Fibroblast of lung (primary cell): ENCODE data around the gene PDE4D. TPM values are rescaled to one million over a fixed set of nuclear protein-coding genes. Genes with fewer than 3 reads are reported as not detected.

Experiments
- DNase-seq, 2 donors: peaks; one replicate each; pipeline versions ENCODE4 v3.0.0 to v3.0.0-alpha.2; 2010; ENCODE audit warnings: low read depth in 2 of 2
- H2AFZ ChIP-seq: 2 replicates; pipeline ENCODE4 v1.5.1; 2012; ENCODE audit warnings: low read length, control low read depth, inconsistent platforms
- H3K27ac ChIP-seq: 2 replicates; pipeline ENCODE4 v1.5.1; 2011; ENCODE audit warnings: low read length, control low read depth; ENCODE audit not compliant: insufficient read depth
- H3K27me3 ChIP-seq: 2 replicates; pipeline ENCODE4 v1.5.1; 2011; ENCODE audit warnings: mild to moderate bottlenecking, low read length; ENCODE audit not compliant: control insufficient read depth, insufficient read depth
- H3K36me3 ChIP-seq: 2 replicates; pipeline ENCODE4 v1.5.1; 2011; ENCODE audit warnings: low read length; ENCODE audit not compliant: control insufficient read depth, insufficient read depth
- H3K4me1 ChIP-seq: 2 replicates; pipeline ENCODE4 v1.5.1; 2011; ENCODE audit warnings: low read length; ENCODE audit not compliant: control insufficient read depth, insufficient read depth; ENCODE audit errors: extremely low read depth
- H3K4me2 ChIP-seq: 2 replicates; pipeline ENCODE4 v1.5.1; 2011; ENCODE audit warnings: low read length, control low read depth; ENCODE audit not compliant: insufficient read depth; ENCODE audit errors: extremely low read depth
- H3K4me3 ChIP-seq, 4 experiments: fragments of 200-600 bp in 1 of 4; sonication (generic) in 1 of 4; replicated peaks in 1 of 4; 2 replicates each; pipeline ENCODE4 v1.5.1; 2011 to 2016; ENCODE audit warnings: low read length in 4 of 4, low read depth in 3 of 4, mild to moderate bottlenecking in 3 of 4, control low read depth in 2 of 4, inconsistent platforms in 1 of 4, mixed read lengths in 1 of 4; ENCODE audit not compliant: insufficient read depth in 1 of 4; ENCODE audit errors: control extremely low read depth in 1 of 4
- H3K79me2 ChIP-seq: 2 replicates; pipeline ENCODE4 v1.5.1; 2012; ENCODE audit warnings: mild to moderate bottlenecking, low read length, inconsistent platforms; ENCODE audit not compliant: control insufficient read depth, insufficient read depth
- H3K9ac ChIP-seq: 2 replicates; pipeline ENCODE4 v1.5.1; 2011; ENCODE audit warnings: mild to moderate bottlenecking, low read length, control low read depth; ENCODE audit not compliant: insufficient read depth
- H3K9me3 ChIP-seq: 2 replicates; pipeline ENCODE4 v1.5.1; 2012; ENCODE audit warnings: low read depth, low read length; ENCODE audit not compliant: control insufficient read depth, insufficient read depth
- H4K20me1 ChIP-seq: 2 replicates; pipeline ENCODE4 v1.5.1; 2011; ENCODE audit warnings: low read length; ENCODE audit not compliant: control insufficient read depth, insufficient read depth; ENCODE audit errors: extremely low read depth
- CTCF ChIP-seq, 2 donors: IDR thresholded peaks in 1 of 2; conservative IDR thresholded peaks in 1 of 2; 1 replicate in 1 of 2; 2 replicates in 1 of 2; pipeline ENCODE4 v1.5.1; 2011 to 2012; ENCODE audit warnings: low read length in 2 of 2, control low read depth in 1 of 2, inconsistent platforms in 1 of 2, low read depth in 1 of 2, mild to moderate bottlenecking in 1 of 2
- EZH2 ChIP-seq: IDR thresholded peaks from 2 replicates; pipeline ENCODE4 v1.5.1; 2012; ENCODE audit warnings: low read length, control low read depth, mild to moderate bottlenecking; ENCODE audit errors: missing control alignments
- polyA plus RNA-seq, 2 donors: library from polyadenylated mRNA; depleted of rRNA in 1 of 2; stranded (reverse) in 1 of 2; unstranded in 1 of 2; fragments of >200 nt; gene quantifications; 2 replicates each; pipeline ENCODE4 v1.2.1, GENCODE V29; 2011 to 2012; ENCODE audit warnings: missing spikeins in 1 of 2
- total RNA-seq: library from RNA; depleted of rRNA; stranded (reverse); fragments of >200 nt; gene quantifications from 2 replicates; pipeline ENCODE4 v1.2.1, GENCODE V29; 2014

PDE4D gene
- total and polyA plus RNA-seq, 2 donors (not counting 1 experiment from before 2014, with no cell fraction given), result 2.1 to 8.3 TPM

- Histone ChIP-seq H3K79me2 (no peaks in the 10 kb centered on the region), H3K27ac (no peak overlapping the region)
These were observed 892.4 kb downstream of the PDE4D start for GRCh38 chr5:59001154-59001553.

DNA sequence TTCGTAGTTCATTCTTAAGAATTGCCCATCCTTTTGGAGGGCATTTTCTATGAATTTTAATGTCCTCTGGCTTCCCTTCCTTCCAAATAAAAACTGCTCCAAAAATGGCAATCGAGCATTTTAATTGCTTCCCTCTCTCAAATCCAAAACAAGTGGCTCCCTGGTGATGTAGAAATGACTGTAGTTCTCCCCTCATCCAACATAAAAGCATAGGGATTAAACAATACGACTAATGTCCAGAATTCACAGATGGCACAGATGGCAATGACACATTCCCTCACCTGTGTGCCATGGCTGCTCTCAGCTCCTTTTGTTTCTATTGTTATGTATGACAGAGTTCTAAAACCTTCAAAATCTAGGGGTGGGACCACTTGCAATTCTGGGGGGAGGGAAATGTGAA lies 893.3 kb downstream of the PDE4D start:
- no peak for TF ChIP-seq EZH2
- no peak for TF ChIP-seq CTCF (conservative IDR thresholded peaks at IDR 0.05 in 1 of 2, IDR thresholded peaks at IDR 0.05 in 1 of 2; ENCODE audit: low read depth in 1 of 2, low read length in 2 of 2)
- Histone ChIP-seq H2AFZ (no peak overlapping the region), H3K27ac (no peak overlapping the region), H3K4me1 (no peaks in the 10 kb centered on the region), H3K9ac (no peak overlapping the region), H3K27me3 (no peaks in the 10 kb centered on the region), H3K36me3 (no peaks in the 10 kb centered on the region), H3K79me2 (no peaks in the 10 kb centered on the region), H4K20me1 (no peaks in the 10 kb centered on the region), H3K4me2 (no peak overlapping the region), H3K9me3 (no peaks in the 10 kb centered on the region), H3K4me3 (no peak overlapping the region)
- no peak for DNase-seq

More at GRCh38 chr5:59001154-59001553, 892.4 kb downstream of the PDE4D start:
- no peak for DNase-seq
- Histone ChIP-seq H2AFZ (no peak overlapping the region), H3K4me2 (no peak overlapping the region), H3K27me3 (no peaks in the 10 kb centered on the region), H3K9ac (no peak overlapping the region), H3K9me3 (no peaks in the 10 kb centered on the region), H3K36me3 (no peaks in the 10 kb centered on the region), H4K20me1 (no peaks in the 10 kb centered on the region), H3K4me3 (no peak overlapping the region), H3K4me1 (no peaks in the 10 kb centered on the region)
- TF ChIP-seq CTCF (conservative IDR thresholded peaks at IDR 0.05 in 1 of 2, IDR thresholded peaks at IDR 0.05 in 1 of 2; ENCODE audit: low read depth in 1 of 2, low read length in 2 of 2) (no peak), EZH2 (no peak)

- TF ChIP-seq EZH2 (no peak), CTCF (conservative IDR thresholded peaks at IDR 0.05 in 1 of 2, IDR thresholded peaks at IDR 0.05 in 1 of 2; ENCODE audit: low read depth in 1 of 2, low read length in 2 of 2) (no peak)
- Histone ChIP-seq H3K27ac (no peak overlapping the region), H3K4me1 (no peaks in the 10 kb centered on the region), H3K9me3 (no peaks in the 10 kb centered on the region), H3K4me3 (no peak overlapping the region), H3K4me2 (no peak overlapping the region), H2AFZ (no peak overlapping the region), H3K36me3 (no peaks in the 10 kb centered on the region), H3K9ac (no peak overlapping the region), H3K79me2 (no peaks in the 10 kb centered on the region), H4K20me1 (no peaks in the 10 kb centered on the region), H3K27me3 (no peaks in the 10 kb centered on the region)
- DNase-seq, result peak in 1 of 2 donors; percentile 66
These were observed 893.7 kb downstream of the PDE4D start for GRCh38 chr5:58999804-59000203.
